Neural progenitor cell (in vitro differentiated cells): ENCODE results near the gene HYI. TPM values are rescaled to one million over a fixed set of nuclear protein-coding genes. Genes with fewer than 3 reads are reported as not detected.

Experiments used
- DNase-seq: peaks from one replicate; pipeline ENCODE4 v3.0.0-alpha.2; 2016; ENCODE audit warnings: low spot score
- H2AFZ ChIP-seq: fragments of 200-600 bp; sonication (generic); replicated peaks from 2 replicates; pipeline ENCODE4 v1.6.1; 2016; ENCODE audit warnings: antibody characterized with exemption
- H3F3A ChIP-seq: fragments of 200-600 bp; sonication (generic); 2 replicates; pipeline ENCODE4 v1.6.1; 2016; ENCODE audit warnings: antibody characterized with exemption, low read depth
- H3K27ac ChIP-seq: fragments of 200-600 bp; sonication (generic); 2 replicates; pipeline ENCODE4 v1.5.1; 2016; ENCODE audit warnings: mild to moderate bottlenecking
- H3K27me3 ChIP-seq: fragments of 200-600 bp; sonication (generic); 2 replicates; pipeline ENCODE4 v1.6.1; 2016; ENCODE audit warnings: mild to moderate bottlenecking, moderate library complexity
- H3K36me3 ChIP-seq: fragments of 200-600 bp; sonication (generic); 2 replicates; pipeline ENCODE4 v1.5.1; 2016
- H3K4me1 ChIP-seq: fragments of 200-600 bp; sonication (generic); 2 replicates; pipeline ENCODE4 v1.6.1; 2016; ENCODE audit warnings: mixed run types
- H3K4me2 ChIP-seq: fragments of 200-600 bp; sonication (generic); 2 replicates; pipeline ENCODE4 v1.6.1; 2016
- H3K4me3 ChIP-seq: fragments of 200-600 bp; sonication (generic); 2 replicates; pipeline ENCODE4 v1.5.1; 2016
- H3K79me2 ChIP-seq: fragments of 200-600 bp; sonication (generic); 2 replicates; pipeline ENCODE4 v1.6.1; 2016; ENCODE audit warnings: low read depth
- H3K9ac ChIP-seq: fragments of 200-600 bp; sonication (generic); 2 replicates; pipeline ENCODE4 v1.6.1; 2016
- H3K9me3 ChIP-seq: fragments of 200-600 bp; sonication (generic); 2 replicates; pipeline ENCODE4 v1.5.1; 2016; ENCODE audit warnings: low read depth
- H4K20me1 ChIP-seq: fragments of 200-600 bp; sonication (generic); 2 replicates; pipeline ENCODE4 v1.6.1; 2016; ENCODE audit warnings: low read depth
- H3K27ac Mint-ChIP-seq: 3 replicates; pipeline ENCODE4 v1.8.0; 2021; ENCODE audit warnings: mixed read lengths
- H3K27me3 Mint-ChIP-seq: 2 replicates; pipeline ENCODE4 v1.8.0; 2022; ENCODE audit warnings: low read depth, mild to moderate bottlenecking, inconsistent platforms, moderate library complexity, mixed read lengths; ENCODE audit not compliant: insufficient read depth
- H3K36me3 Mint-ChIP-seq: 3 replicates; pipeline ENCODE4 v1.8.0; 2021; ENCODE audit warnings: mixed read lengths
- H3K4me1 Mint-ChIP-seq: 3 replicates; pipeline ENCODE4 v1.8.0; 2021; ENCODE audit warnings: mixed read lengths
- H3K4me3 Mint-ChIP-seq: 3 replicates; pipeline ENCODE4 v1.8.0; 2021; ENCODE audit warnings: mild to moderate bottlenecking, moderate library complexity, mixed read lengths
- H3K9me3 Mint-ChIP-seq: 3 replicates; pipeline ENCODE4 v1.8.0; 2020; ENCODE audit warnings: mixed read lengths
- EZH2 ChIP-seq: fragments of 200-600 bp; sonication (generic); IDR thresholded peaks from 2 replicates; pipeline ENCODE4 v1.6.1; 2017; ENCODE audit warnings: antibody characterized with exemption, mild to moderate bottlenecking, moderate library complexity
- EZH2phosphoT487 ChIP-seq: fragments of 200-600 bp; sonication (generic); IDR thresholded peaks from 2 replicates; pipeline ENCODE4 v1.6.1; 2017; ENCODE audit warnings: antibody characterized with exemption
- microRNA-seq: library from miRNA; unstranded; fragments of <30 nt; microRNA quantifications from one replicate; pipeline ENCODE4, GENCODE V29; 2016
- small RNA-seq: library from RNA; depleted of rRNA; stranded (forward); fragments of <200 nt; gene quantifications from one replicate; pipeline ENCODE3, GENCODE V24; 2015
- total RNA-seq: library from RNA; depleted of rRNA; stranded (reverse); fragments of >200 nt; gene quantifications from 2 replicates; pipeline ENCODE4 v1.2.3, GENCODE V29; 2015; ENCODE audit warnings: low replicate concordance
- TF ChIP-seq, protein P1 (sequence below): fragments of 200-600 bp; sonication (generic); IDR thresholded peaks from 2 replicates; pipeline ENCODE4 v1.5.1; 2017; ENCODE audit warnings: antibody characterized with exemption, mild to moderate bottlenecking

The HYI gene
- total RNA-seq, 1 donor from 2014 or later: 10.3 TPM

DNA sequence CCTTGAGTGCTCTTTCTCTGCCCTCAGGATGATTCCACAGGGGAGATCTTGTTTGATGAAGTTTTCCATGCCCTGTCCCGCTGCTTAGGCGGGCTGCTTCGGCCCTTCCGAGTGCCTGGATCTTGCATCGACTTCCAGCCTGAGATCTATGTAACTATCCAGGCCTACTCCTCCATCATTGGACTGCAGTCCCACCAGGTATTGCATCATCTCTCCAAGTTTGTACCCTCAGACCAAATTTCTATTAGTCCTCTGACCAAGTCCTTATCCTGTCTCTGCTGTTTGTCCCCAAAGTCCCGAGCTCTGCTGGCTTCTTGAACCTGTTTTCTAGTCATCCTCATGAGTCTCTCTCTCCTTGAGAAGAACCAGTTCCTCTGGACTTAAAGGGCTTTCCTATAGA lies 49.4 kb downstream of the HYI start:
- Mint-ChIP-seq H3K4me1 (no peaks in the 10 kb centered on the region), H3K9me3 (no peaks in the 10 kb centered on the region), H3K27ac (no peak overlapping the region), H3K27me3 (no peaks in the 10 kb centered on the region), H3K36me3 (peaks cover 34% of the 10 kb centered on the region), H3K4me3 (no peak overlapping the region)
- Histone ChIP-seq H3K9me3 (no peaks in the 10 kb centered on the region), H2AFZ (no peak overlapping the region), H3K27ac (no peak overlapping the region), H3K4me2 (no peak overlapping the region), H3K4me3 (no peak overlapping the region), H3K27me3 (no peaks in the 10 kb centered on the region), H3K79me2 (no peaks in the 10 kb centered on the region), H3K36me3 (no peaks in the 10 kb centered on the region), H3F3A (no peaks in the 10 kb centered on the region), H3K9ac (no peak overlapping the region), H3K4me1 (no peaks in the 10 kb centered on the region), H4K20me1 (no peaks in the 10 kb centered on the region)
- TF ChIP-seq, protein P1, sequence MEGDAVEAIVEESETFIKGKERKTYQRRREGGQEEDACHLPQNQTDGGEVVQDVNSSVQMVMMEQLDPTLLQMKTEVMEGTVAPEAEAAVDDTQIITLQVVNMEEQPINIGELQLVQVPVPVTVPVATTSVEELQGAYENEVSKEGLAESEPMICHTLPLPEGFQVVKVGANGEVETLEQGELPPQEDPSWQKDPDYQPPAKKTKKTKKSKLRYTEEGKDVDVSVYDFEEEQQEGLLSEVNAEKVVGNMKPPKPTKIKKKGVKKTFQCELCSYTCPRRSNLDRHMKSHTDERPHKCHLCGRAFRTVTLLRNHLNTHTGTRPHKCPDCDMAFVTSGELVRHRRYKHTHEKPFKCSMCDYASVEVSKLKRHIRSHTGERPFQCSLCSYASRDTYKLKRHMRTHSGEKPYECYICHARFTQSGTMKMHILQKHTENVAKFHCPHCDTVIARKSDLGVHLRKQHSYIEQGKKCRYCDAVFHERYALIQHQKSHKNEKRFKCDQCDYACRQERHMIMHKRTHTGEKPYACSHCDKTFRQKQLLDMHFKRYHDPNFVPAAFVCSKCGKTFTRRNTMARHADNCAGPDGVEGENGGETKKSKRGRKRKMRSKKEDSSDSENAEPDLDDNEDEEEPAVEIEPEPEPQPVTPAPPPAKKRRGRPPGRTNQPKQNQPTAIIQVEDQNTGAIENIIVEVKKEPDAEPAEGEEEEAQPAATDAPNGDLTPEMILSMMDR: no peak
- TF ChIP-seq EZH2phosphoT487 (no peak), EZH2 (no peak)
- no peak for DNase-seq

DNA sequence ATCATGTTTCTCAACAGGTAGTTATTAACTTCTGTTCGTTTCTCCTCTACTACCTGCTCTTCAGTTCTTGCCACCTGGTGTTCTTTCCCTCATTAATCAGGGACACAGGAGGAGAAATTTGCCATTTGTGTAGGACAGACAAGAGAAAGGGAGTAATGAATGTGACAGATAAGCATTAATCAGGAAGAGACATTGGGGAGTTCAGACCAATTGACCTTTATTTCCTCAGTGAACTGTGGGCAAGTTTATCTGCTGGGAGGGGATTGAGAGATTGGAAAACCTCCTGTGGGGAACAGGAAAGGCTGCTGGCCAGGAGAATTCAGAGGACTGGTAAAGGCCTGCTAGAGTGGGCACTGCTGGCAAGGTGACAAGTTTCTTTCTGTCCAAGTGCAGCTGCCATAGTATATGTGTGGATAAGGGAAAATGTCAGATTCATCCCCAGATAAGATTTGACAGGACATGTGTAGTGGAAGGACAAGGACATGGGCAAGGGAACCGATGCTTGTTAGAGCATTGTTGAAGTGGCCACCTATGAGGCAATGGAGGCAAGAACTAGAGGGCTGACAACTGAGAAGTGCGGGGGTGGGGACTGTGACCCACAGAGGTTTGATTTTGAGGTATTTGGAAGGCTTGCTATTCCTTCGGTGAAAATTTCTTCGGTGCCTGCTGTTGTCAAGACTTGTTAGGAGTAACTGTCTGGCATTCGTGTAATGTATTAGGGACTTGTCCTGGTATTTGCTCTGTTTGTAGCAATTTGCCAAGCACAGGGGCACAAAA lies 51.5 kb downstream of the HYI start:
- no peaks in the 10 kb centered on the region for H3K9me3 ChIP-seq
- H3K4me2 ChIP-seq: no peak overlapping the region
- H4K20me1 ChIP-seq: no peaks in the 10 kb centered on the region
- Mint-ChIP-seq H3K4me3 (no peak overlapping the region), H3K9me3 (no peaks in the 10 kb centered on the region), H3K27me3 (peaks cover 3% of the 10 kb centered on the region), H3K27ac (no peak overlapping the region), H3K4me1 (no peaks in the 10 kb centered on the region), H3K36me3 (peaks cover 29% of the 10 kb centered on the region)
- no peaks in the 10 kb centered on the region for H3K27me3 ChIP-seq
- no peaks in the 10 kb centered on the region for H3F3A ChIP-seq
- H3K79me2 ChIP-seq: no peaks in the 10 kb centered on the region
- no peaks in the 10 kb centered on the region for H3K36me3 ChIP-seq
- H3K9ac ChIP-seq: no peak overlapping the region
- TF ChIP-seq EZH2phosphoT487 (no peak), EZH2 (no peak)
- TF ChIP-seq, protein P1: no peak
- H2AFZ ChIP-seq: no peak overlapping the region
- no peak overlapping the region for H3K4me3 ChIP-seq
- no peak for DNase-seq
- H3K27ac ChIP-seq: no peak overlapping the region
- no peaks in the 10 kb centered on the region for H3K4me1 ChIP-seq

Small RNA genes lying within 50 kb of the gene (microRNA-seq; reads per million reads assigned to microRNA genes)
- not detected for gene MIR6735

Small RNA genes lying within 50 kb of the gene (small RNA-seq; reads per million reads assigned to genes)
- not detected for gene MIR6735

Other genes with a start within 250 kb of the HYI start
- 0.73 and 2.2 TPM in 2 replicates for gene TMEM125, start 183.9 kb downstream of the HYI start, total RNA-seq
- gene C1orf210, start 168.3 kb downstream of the HYI start, total RNA-seq: not detected in 2 replicates
- gene TIE1, start 152.9 kb downstream of the HYI start, total RNA-seq: 0.21 and 0.25 TPM in 2 replicates
- 0.09 TPM in 1 of 2 replicates, not detected in the other for gene MPL, start 116.1 kb downstream of the HYI start, total RNA-seq
- gene CDC20, start 95.0 kb downstream of the HYI start, total RNA-seq: 164 and 261 TPM in 2 replicates
- gene ELOVL1, start 85.9 kb downstream of the HYI start, total RNA-seq: 5.6 and 11.9 TPM in 2 replicates
- gene MED8, start 64.1 kb downstream of the HYI start, total RNA-seq: 15.1 and 23.6 TPM in 2 replicates
- gene SZT2, start 64.0 kb downstream of the HYI start, total RNA-seq: 11.0 and 16.8 TPM in 2 replicates
- 71.1 and 119 TPM in 2 replicates for gene PTPRF, start 77.0 kb upstream of the HYI start, total RNA-seq
- gene KDM4A, start 196.2 kb upstream of the HYI start, total RNA-seq: 58.6 and 64.7 TPM in 2 replicates